Left ventricle myocardium inferior (tissue), 1 donor: Measurements from ENCODE around the gene LRRC37A2. TPM values are rescaled to one million over a fixed set of nuclear protein-coding genes. Genes with fewer than 3 reads are reported as not detected.
A peak's percentile ranks its signal among the peaks of the same experiment; 100 is the strongest.
"Not testable (repeated sequence)": the region's sequence is repeated elsewhere in the genome, so short reads cannot be mapped to it uniquely, and the experiment has no call there.

Experiments
- DNase-seq: peaks from one replicate; pipeline ENCODE4 v3.0.0-alpha.2; 2020
- H3K27ac ChIP-seq: fragments of 200-600 bp; replicated peaks from 2 replicates; pipeline ENCODE4 v1.8.0; 2021
- H3K27me3 ChIP-seq: fragments of 200-600 bp; 2 replicates; pipeline ENCODE4 v1.8.0; 2021; ENCODE audit warnings: low read depth
- H3K36me3 ChIP-seq: fragments of 200-600 bp; 2 replicates; pipeline ENCODE4 v1.8.0; 2021
- H3K4me1 ChIP-seq: fragments of 200-600 bp; 2 replicates; pipeline ENCODE4 v1.8.0; 2021
- H3K4me3 ChIP-seq: fragments of 200-600 bp; 2 replicates; pipeline ENCODE4 v1.8.0; 2021; ENCODE audit warnings: mild to moderate bottlenecking, moderate library complexity
- H3K9me3 ChIP-seq: fragments of 200-600 bp; replicated peaks from 2 replicates; pipeline ENCODE4 v1.8.0; 2021
- intact Hi-C: fragments of 100-400 bp; cut with micrococcal nuclease; formaldehyde crosslinking; loops from one replicate; pipeline ENCODE4 v1.11.0; 2022
- total RNA-seq: library from RNA; stranded (reverse); fragmentation: NEBNext Ultra II Directional; extraction: Animal tissue kit (Norgen Biotek cat#: 25700); gene quantifications from one replicate; pipeline ENCODE4 v1.2.1, GENCODE V29; 2021
- donor health status: DM: no; HTN: yes; CAD: no; lungs with severe emphysema.

LRRC37A2 gene
- total RNA-seq, 1 donor from 2014 or later: 6.0 TPM

- DNase-seq, H3K27ac ChIP-seq, H3K36me3 ChIP-seq, intact Hi-C loops, H3K9me3 ChIP-seq, H3K4me1 ChIP-seq, H3K27me3 ChIP-seq, H3K4me3 ChIP-seq: not testable (repeated sequence)
Measured at GRCh38 chr17:46566980-46567379, 54.7 kb downstream of the LRRC37A2 start.

GRCh38 chr17:46571796-46572195 lies 59.5 kb downstream of the LRRC37A2 start:
- H3K36me3 ChIP-seq, H3K27me3 ChIP-seq, H3K9me3 ChIP-seq, intact Hi-C loops, H3K4me3 ChIP-seq, H3K27ac ChIP-seq, DNase-seq, H3K4me1 ChIP-seq: not testable (repeated sequence)

GRCh38 chr17:46579083-46580075 lies 67.1 kb downstream of the LRRC37A2 start, which contains the start of gene ARL17A:
Gene ARL17A, minus strand, starts transcription at chr17:46579691. Its CDS starts 3,369 bp downstream, at chr17:46576322.
- Histone ChIP-seq H3K4me3 (peak within 1 kb of the TSS; percentile 61), H3K27ac (peak within 1 kb of the TSS; percentile 75)
- H3K9me3 ChIP-seq, intact Hi-C loops, H3K27me3 ChIP-seq, H3K4me1 ChIP-seq, H3K36me3 ChIP-seq: not testable (repeated sequence)
- peak; percentile 80 for DNase-seq

GRCh38 chr17:46580082-46580481 lies 67.8 kb downstream of the LRRC37A2 start:
- DNase-seq, H3K36me3 ChIP-seq, H3K4me1 ChIP-seq, H3K9me3 ChIP-seq, intact Hi-C loops, H3K27me3 ChIP-seq: not testable (repeated sequence)
- Histone ChIP-seq H3K27ac (peak overlapping the region; percentile 75), H3K4me3 (peak overlapping the region; percentile 61)

GRCh38 chr17:46585444-46585843 lies 73.2 kb downstream of the LRRC37A2 start:
- H3K4me3 ChIP-seq, intact Hi-C loops, H3K9me3 ChIP-seq, H3K4me1 ChIP-seq, H3K27me3 ChIP-seq, H3K27ac ChIP-seq, DNase-seq, H3K36me3 ChIP-seq: not testable (repeated sequence)

GRCh38 chr17:46590157-46591146 lies 78.2 kb downstream of the LRRC37A2 start, which contains the start of gene NSF:
Gene NSF, plus strand, starts transcription at chr17:46590669. Its CDS starts 107 bp downstream, at chr17:46590776.
- H3K4me3 ChIP-seq, H3K9me3 ChIP-seq, H3K36me3 ChIP-seq, H3K27ac ChIP-seq, H3K27me3 ChIP-seq, intact Hi-C loops, DNase-seq, H3K4me1 ChIP-seq: not testable (repeated sequence)

- H3K4me1 ChIP-seq, H3K27ac ChIP-seq, H3K36me3 ChIP-seq, H3K27me3 ChIP-seq, H3K9me3 ChIP-seq, intact Hi-C loops, DNase-seq, H3K4me3 ChIP-seq: not testable (repeated sequence)
Measured at GRCh38 chr17:46591332-46591731, 79.1 kb downstream of the LRRC37A2 start.

GRCh38 chr17:46598344-46598931 lies 86.2 kb downstream of the LRRC37A2 start:
- DNase-seq, H3K9me3 ChIP-seq, H3K4me3 ChIP-seq, H3K4me1 ChIP-seq, H3K36me3 ChIP-seq, H3K27ac ChIP-seq, intact Hi-C loops, H3K27me3 ChIP-seq: not testable (repeated sequence)

- DNase-seq, H3K9me3 ChIP-seq, H3K4me1 ChIP-seq, H3K4me3 ChIP-seq, H3K27ac ChIP-seq, intact Hi-C loops, H3K27me3 ChIP-seq, H3K36me3 ChIP-seq: not testable (repeated sequence)
Measured at GRCh38 chr17:46600767-46601166, 88.5 kb downstream of the LRRC37A2 start.

- DNase-seq, H3K27me3 ChIP-seq, H3K9me3 ChIP-seq, H3K4me3 ChIP-seq, H3K36me3 ChIP-seq, H3K27ac ChIP-seq, intact Hi-C loops, H3K4me1 ChIP-seq: not testable (repeated sequence)
Measured at GRCh38 chr17:46603125-46603524, 90.9 kb downstream of the LRRC37A2 start.
